T-helper 2 cell (primary cell): ENCODE data around the gene ALDH1A3.

Experiments used
- DNase-seq, 5 experiments: peaks; one replicate each; pipeline versions ENCODE4 v3.0.0 to v3.0.0-alpha.2; 2012 to 2022

Gene ALDH1A3

GRCh38 chr15:100885116-100885515 lies 5.5 kb downstream of the ALDH1A3 start:
- DNase-seq: no peak

GRCh38 chr15:100885811-100886210 lies 6.2 kb downstream of the ALDH1A3 start:
- no peak for DNase-seq

GRCh38 chr15:100887211-100887913 lies 7.7 kb downstream of the ALDH1A3 start:
- DNase-seq: no peak

GRCh38 chr15:100889385-100890050 lies 9.9 kb downstream of the ALDH1A3 start:
- DNase-seq: no peak

GRCh38 chr15:100890051-100890720 lies 10.6 kb downstream of the ALDH1A3 start:
- no peak for DNase-seq

- DNase-seq: no peak
Observed at GRCh38 chr15:100890850-100891249, 11.2 kb downstream of the ALDH1A3 start.

- no peak for DNase-seq
Observed at GRCh38 chr15:100891307-100892012, 11.8 kb downstream of the ALDH1A3 start.

- DNase-seq: no peak
Observed at GRCh38 chr15:100892013-100892355, 12.4 kb downstream of the ALDH1A3 start.

- no peak for DNase-seq
Observed at GRCh38 chr15:100893261-100893963, 13.8 kb downstream of the ALDH1A3 start.

GRCh38 chr15:100893964-100894295 lies 14.3 kb downstream of the ALDH1A3 start:
- DNase-seq: no peak

GRCh38 chr15:100895721-100896120 lies 16.1 kb downstream of the ALDH1A3 start:
- DNase-seq: no peak

GRCh38 chr15:100897221-100898151 lies 17.9 kb downstream of the ALDH1A3 start:
- no peak for DNase-seq

GRCh38 chr15:100898152-100898490 lies 18.5 kb downstream of the ALDH1A3 start:
- no peak for DNase-seq

- no peak for DNase-seq
Observed at GRCh38 chr15:100898661-100899462, 19.2 kb downstream of the ALDH1A3 start.

GRCh38 chr15:100899601-100900000 lies 20.0 kb downstream of the ALDH1A3 start:
- DNase-seq: no peak

- DNase-seq: no peak
Observed at GRCh38 chr15:100900136-100900794, 20.6 kb downstream of the ALDH1A3 start.

GRCh38 chr15:100900795-100901169 lies 21.2 kb downstream of the ALDH1A3 start:
- no peak for DNase-seq

- DNase-seq: no peak
Observed at GRCh38 chr15:100901296-100901695, 21.7 kb downstream of the ALDH1A3 start.

- no peak for DNase-seq
Observed at GRCh38 chr15:100901702-100902435, 22.2 kb downstream of the ALDH1A3 start.
